Renal cortex interstitium (tissue), 15 donors: ENCODE measurements around the gene GABRR3. TPM values are rescaled to one million over a fixed set of nuclear protein-coding genes. Genes with fewer than 3 reads are reported as not detected.

ENCODE experiments used
- DNase-seq, 11 donors: peaks; one replicate each; pipeline ENCODE4 v3.0.0-alpha.2; 2013; ENCODE audit warnings: low read depth in 9 of 11, low spot score in 4 of 11; ENCODE audit errors: extremely low read depth in 1 of 11
- long read RNA-seq, 16 experiments: transcript quantifications; one replicate each; lab custom pipeline, GENCODE V29; 2026
- polyA plus RNA-seq, 3 donors: library from polyadenylated mRNA; unstranded; fragments of 120-200 nt; gene quantifications; one replicate each; pipeline ENCODE4 v1.2.1, GENCODE V29; 2013; ENCODE audit not compliant: insufficient read length in 3 of 3

Gene GABRR3
- under 1 TPM; 0.03 to 0.09 (median 0.03) TPM for polyA plus RNA-seq
- long read RNA-seq, donor 1 = 0 reads
- long read RNA-seq, donor 2 = 0 reads
- long read RNA-seq, donor 3 = 0 reads
- long read RNA-seq, donor 4 = 0 reads
- long read RNA-seq, donor 5 = 0 reads
- long read RNA-seq, donor 6 = 0 reads
- long read RNA-seq, donor 7 = 0 reads
- long read RNA-seq, donor 8 = 0 reads
- long read RNA-seq, donor 9 = 0 reads
- long read RNA-seq, donor 10 = 0 reads
- long read RNA-seq, donor 11 = 0 reads
- long read RNA-seq, donor 12 = 0 reads
- long read RNA-seq, donor 13 = 0 reads
- long read RNA-seq, donor 14 = 0 reads
- long read RNA-seq, donor 15 = 0 reads
- long read RNA-seq, donor 16 = 0 reads

- DNase-seq = no peak
Observed at GRCh38 chr3:98035208-98035607, at the start of gene GABRR3. TSS of gene GABRR3 (minus strand) at chr3:98035315. CDS start at chr3:98034987, 328 bp downstream.

GRCh38 chr3:98073486-98073885, 38.4 kb upstream of the GABRR3 start:
- no peak for DNase-seq

- DNase-seq = no peak
Observed at GRCh38 chr3:98070840-98071239, 35.7 kb upstream of the GABRR3 start.

- no peak for DNase-seq
Observed at GRCh38 chr3:98068824-98069223, 33.7 kb upstream of the GABRR3 start.

- DNase-seq = no peak
Observed at GRCh38 chr3:98058244-98058960, 23.3 kb upstream of the GABRR3 start.

GRCh38 chr3:98057631-98058030, 22.5 kb upstream of the GABRR3 start:
- no peak for DNase-seq

- no peak for DNase-seq
Observed at GRCh38 chr3:98056035-98056434, 20.9 kb upstream of the GABRR3 start.

- no peak for DNase-seq
Observed at GRCh38 chr3:98049271-98049670, 14.2 kb upstream of the GABRR3 start.

GRCh38 chr3:98048586-98048985, 13.5 kb upstream of the GABRR3 start:
- DNase-seq = no peak

- no peak for DNase-seq
Observed at GRCh38 chr3:98041350-98041749, 6.2 kb upstream of the GABRR3 start.

GRCh38 chr3:98039322-98040024, 4.4 kb upstream of the GABRR3 start:
- peak; percentile 58 to 90 (median 76) for DNase-seq

GRCh38 chr3:98038876-98039275, 3.8 kb upstream of the GABRR3 start:
- no peak for DNase-seq

GRCh38 chr3:98038286-98038685, 3.2 kb upstream of the GABRR3 start:
- DNase-seq = no peak

GRCh38 chr3:98034486-98034885, 629 bp downstream of the GABRR3 start:
- no peak for DNase-seq

GRCh38 chr3:98034036-98034435, 1.1 kb downstream of the GABRR3 start:
- no peak for DNase-seq

GRCh38 chr3:98032904-98033303, 2.2 kb downstream of the GABRR3 start:
- DNase-seq = no peak

GRCh38 chr3:98032265-98032664, 2.9 kb downstream of the GABRR3 start:
- DNase-seq = no peak

- no peak for DNase-seq
Observed at GRCh38 chr3:98029083-98029482, 6.0 kb downstream of the GABRR3 start.

GRCh38 chr3:98027085-98027446, 8.0 kb downstream of the GABRR3 start:
- no peak for DNase-seq

GRCh38 chr3:98026425-98027084, 8.6 kb downstream of the GABRR3 start:
- no peak for DNase-seq
